ENCODE measurements around the gene HLX. TPM values are rescaled to one million over a fixed set of nuclear protein-coding genes. Genes with fewer than 3 reads are reported as not detected.

The HLX gene
- total and polyA plus RNA-seq, 9 of the 15 experiments (the other 6 are each of a cell fraction or from before 2014, with no cell fraction given) = 0.10 to 3.0 (median 1.6) TPM

DNA sequence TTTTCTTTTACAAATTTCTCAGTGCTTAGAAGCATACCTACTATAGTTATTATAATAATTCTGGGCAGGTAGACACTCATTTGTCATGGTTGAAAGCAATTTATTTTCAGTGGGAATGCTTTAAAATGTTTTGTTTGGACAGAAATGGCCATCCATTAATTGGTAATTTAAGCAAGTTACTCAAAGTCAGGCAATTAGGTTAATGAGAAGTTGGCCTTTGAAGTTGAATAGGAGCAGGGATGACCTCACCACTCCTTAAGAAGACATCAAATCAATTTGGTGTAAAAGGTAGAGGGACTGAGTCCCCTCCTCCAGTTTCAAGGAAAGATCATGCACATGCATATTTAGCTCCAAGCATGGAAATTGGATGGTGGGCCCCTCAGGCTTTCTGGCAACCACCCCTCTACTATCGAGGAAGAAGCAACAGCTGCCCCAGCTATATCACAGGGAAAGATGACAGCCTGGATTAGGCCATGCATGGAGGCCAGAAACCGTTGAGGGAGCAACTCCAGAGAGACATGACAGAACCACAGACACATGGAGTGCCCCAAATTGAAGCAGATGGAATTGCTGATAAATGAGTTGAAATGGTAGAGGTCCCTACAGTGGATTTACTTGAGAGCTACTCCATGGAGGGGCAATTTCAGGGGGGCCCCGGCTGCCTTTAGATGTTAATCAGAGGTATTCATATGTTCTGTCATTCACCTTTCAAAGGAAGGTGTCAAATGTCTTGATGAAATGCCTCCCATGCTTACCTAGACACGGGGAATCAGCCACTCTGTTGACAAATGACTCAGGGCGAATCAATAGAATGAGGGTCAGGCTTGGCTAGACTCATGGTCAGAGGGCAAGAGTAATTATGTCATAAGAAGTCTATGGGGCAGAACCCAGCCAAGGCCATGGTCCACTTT is 26.7 kb downstream of the HLX start:
- no peak overlapping the region for H3K9ac ChIP-seq (ENCODE audit: insufficient read depth in 1 of 2, low read depth in 2 of 2, low read length in 2 of 2)
- H3K9me3 ChIP-seq (replicated peaks; ENCODE audit: control insufficient read depth, insufficient read depth, low read depth, low read length) = no peaks in the 10 kb centered on the region
- no peaks in the 10 kb centered on the region for H3K79me2 ChIP-seq (ENCODE audit: control insufficient read depth, insufficient read depth, low read length)
- TF ChIP-seq HNRNPK (IDR thresholded peaks at IDR 0.05; ENCODE audit: low read depth, low read length, poor library complexity, severe bottlenecking) (no peak), ZKSCAN3 (CRISPR knock-in tag; IDR thresholded peaks at IDR 0.05) (no peak), CEBPB (tag; IDR thresholded peaks at IDR 0.05) (no peak), ZFP30 (CRISPR knock-in tag; IDR thresholded peaks at IDR 0.05; ENCODE audit: borderline replicate concordance) (no peak), ZNF324 (CRISPR knock-in tag; IDR thresholded peaks at IDR 0.05) (no peak), ZNF699 (CRISPR knock-in tag; IDR thresholded peaks at IDR 0.05; ENCODE audit: insufficient replicate concordance) (no peak)
- no peak overlapping the region for H3K4me3 ChIP-seq
- H4K20me1 ChIP-seq (replicated peaks; ENCODE audit: control insufficient read depth, insufficient read depth, low read length) = no peaks in the 10 kb centered on the region
- intact Hi-C loops (cut with micrococcal nuclease) (loop anchor here (5.0 kb wide), 1 partner anchor 76 kb away; no protein-coding TSS in a partner anchor), in situ Hi-C loops (cut with MboI) (no loop called here)
- FAIRE-seq (no peak), DNase-seq (ENCODE audit: extremely low read depth in 1 of 4, low spot score in 3 of 4) (no peak), ATAC-seq (no peak)
- ChIA-PET POLR2A (no interaction called here), CTCF (ENCODE audit: low intra/inter-chr PET ratio) (no interaction called here)
- no peak overlapping the region for H3K27ac ChIP-seq (ENCODE audit: extremely low read depth, low read depth, low read length)
- WGBS (ENCODE audit: insufficient coverage, low coverage, missing lambda C conversion rate) = 0% methylated on average over 5 of the region's 5 CpGs
- H3K4me1 ChIP-seq (replicated peaks in 1 of 2; ENCODE audit: control insufficient read depth in 2 of 2, insufficient read depth in 2 of 2, low read length in 2 of 2) = no peaks in the 10 kb centered on the region
- no peak overlapping the region for H3K4me2 ChIP-seq (ENCODE audit: insufficient read depth, low read length)
- peaks cover 0 to 14% of the 10 kb centered on the region in 2 experiments; a peak in 2 of 5 replicates for H3K27me3 ChIP-seq (ENCODE audit: control insufficient read depth in 2 of 2, insufficient read depth in 2 of 2, low read length in 2 of 2)
- no TSS peak for BruUV-seq (replicated peaks)
- H3K36me3 ChIP-seq (ENCODE audit: control insufficient read depth, insufficient read depth, low read length) = no peaks in the 10 kb centered on the region
- no peak overlapping the region for H2AFZ ChIP-seq (ENCODE audit: low read depth, low read length)
- H3K9me1 ChIP-seq (ENCODE audit: control insufficient read depth, insufficient read depth, low read length) = no peaks in the 10 kb centered on the region

Data from K562 (cell line).